ENCODE data around the gene GRM3.

GRM3 gene

DNA sequence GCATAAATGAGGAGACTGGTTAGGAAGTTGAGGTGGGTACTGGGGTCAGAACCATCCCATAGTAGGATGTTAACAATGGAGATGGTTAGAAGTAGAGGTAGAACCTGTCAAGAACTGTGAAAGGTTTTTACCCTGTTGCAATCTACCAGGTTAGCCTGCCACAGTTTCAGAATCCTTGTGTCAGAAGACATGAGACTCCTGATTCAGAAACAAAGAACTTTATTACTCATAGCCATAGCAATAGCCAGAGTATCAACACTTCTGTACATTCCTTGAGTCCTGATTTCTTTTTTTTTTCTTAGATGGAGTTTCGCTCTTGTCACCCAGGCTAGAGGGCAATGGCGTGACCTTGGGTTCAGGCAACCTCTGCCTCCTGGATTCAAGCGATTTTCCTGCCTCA lies 200.9 kb downstream of the GRM3 start:
- no peak for TF ChIP-seq CTCF (conservative IDR thresholded peaks at IDR 0.05; ENCODE audit: low read depth, low read length)
- DNase-seq (ENCODE audit: low read depth): no peak
- H3K4me3 ChIP-seq (ENCODE audit: low read depth, low read length): no peak overlapping the region

DNA sequence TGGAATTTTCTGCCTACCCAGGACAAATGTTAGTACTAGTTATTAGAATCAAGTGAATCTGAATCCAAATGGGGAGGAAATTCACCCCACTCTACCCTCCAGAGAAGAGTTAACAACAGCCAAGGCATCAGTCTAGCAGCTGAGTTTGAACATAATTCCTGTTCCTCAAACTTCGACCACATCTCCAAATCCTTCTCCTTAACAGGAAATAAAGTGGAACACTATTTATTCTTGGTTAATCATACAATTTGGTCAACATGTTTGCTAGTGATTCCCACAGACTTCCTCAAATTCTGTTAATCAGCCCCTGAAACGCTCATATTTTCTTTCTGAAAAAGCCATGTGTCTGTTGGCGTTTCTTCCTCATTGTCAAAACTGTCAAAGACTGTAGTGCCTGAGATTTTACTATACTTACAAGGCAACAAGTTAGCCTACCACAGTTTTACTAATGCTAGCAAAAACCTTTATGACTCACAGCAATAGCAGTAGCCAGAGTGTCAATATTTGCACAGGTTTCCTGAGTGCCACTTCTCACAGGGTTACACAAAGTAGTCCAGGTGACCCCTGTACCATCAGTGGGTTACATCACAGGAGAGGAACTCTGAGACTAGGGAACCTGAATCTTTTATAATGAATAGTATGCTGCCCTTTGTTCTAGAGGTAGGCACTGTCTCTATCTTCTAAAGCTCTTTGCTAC lies 202.9 kb downstream of the GRM3 start:
- TF ChIP-seq CTCF (conservative IDR thresholded peaks at IDR 0.05; ENCODE audit: low read depth, low read length): no peak
- no peak overlapping the region for H3K4me3 ChIP-seq (ENCODE audit: low read depth, low read length)
- DNase-seq (ENCODE audit: low read depth): no peak

GRCh38 chr7:86848226-86848625 lies 204.5 kb downstream of the GRM3 start:
- H3K4me3 ChIP-seq (ENCODE audit: low read depth, low read length): no peak overlapping the region
- no peak for DNase-seq (ENCODE audit: low read depth)
- no peak for TF ChIP-seq CTCF (conservative IDR thresholded peaks at IDR 0.05; ENCODE audit: low read depth, low read length)

GRCh38 chr7:86851566-86851965 lies 207.9 kb downstream of the GRM3 start:
- DNase-seq (ENCODE audit: low read depth): no peak
- TF ChIP-seq CTCF (conservative IDR thresholded peaks at IDR 0.05; ENCODE audit: low read depth, low read length): no peak
- no peak overlapping the region for H3K4me3 ChIP-seq (ENCODE audit: low read depth, low read length)

- DNase-seq (ENCODE audit: low read depth): no peak
- no peak overlapping the region for H3K4me3 ChIP-seq (ENCODE audit: low read depth, low read length)
- no peak for TF ChIP-seq CTCF (conservative IDR thresholded peaks at IDR 0.05; ENCODE audit: low read depth, low read length)
Measured at GRCh38 chr7:86863452-86863851, 219.7 kb downstream of the GRM3 start.

DNA sequence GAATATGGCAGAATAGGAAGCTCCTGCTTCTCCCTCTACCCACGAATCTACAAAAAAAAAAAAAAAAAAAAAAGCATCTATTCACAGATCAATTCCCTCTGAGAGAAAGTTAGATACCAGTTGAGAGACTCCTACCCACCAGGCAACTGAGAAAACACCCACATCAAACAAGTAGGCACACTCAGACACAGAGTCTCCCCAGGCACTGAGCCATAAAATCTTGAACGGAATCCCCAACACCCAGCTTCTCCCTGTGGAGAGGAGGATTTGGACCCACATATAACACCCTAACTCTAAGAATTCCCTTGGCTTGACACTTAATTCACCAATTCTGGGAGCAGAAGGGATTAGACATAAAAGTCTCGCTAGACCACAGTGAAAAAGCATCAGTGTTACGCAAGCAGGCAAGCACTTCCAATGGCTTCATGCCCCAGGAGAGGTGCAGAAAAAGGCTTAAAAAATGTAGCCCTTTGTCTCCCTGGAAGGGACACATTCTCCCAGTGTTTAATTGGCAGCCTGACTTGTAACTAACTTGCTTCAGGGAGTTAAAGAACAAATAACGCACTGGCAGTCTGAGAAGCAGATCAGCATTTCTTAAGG lies 223.6 kb downstream of the GRM3 start:
- TF ChIP-seq CTCF (conservative IDR thresholded peaks at IDR 0.05; ENCODE audit: low read depth, low read length): no peak
- no peak overlapping the region for H3K4me3 ChIP-seq (ENCODE audit: low read depth, low read length)
- DNase-seq (ENCODE audit: low read depth): no peak

GRCh38 chr7:86876146-86876545 lies 232.4 kb downstream of the GRM3 start:
- DNase-seq (ENCODE audit: low read depth): no peak
- H3K4me3 ChIP-seq (ENCODE audit: low read depth, low read length): no peak overlapping the region
- TF ChIP-seq CTCF (conservative IDR thresholded peaks at IDR 0.05; ENCODE audit: low read depth, low read length): no peak
